Thoracic aorta endothelial cell (primary cell): Measurements from ENCODE around the gene ASIC4. TPM values are rescaled to one million over a fixed set of nuclear protein-coding genes. Genes with fewer than 3 reads are reported as not detected.

ENCODE experiments used
- small RNA-seq: library from RNA; depleted of rRNA; stranded (forward); fragments of <200 nt; gene quantifications from one replicate; pipeline ENCODE3, GENCODE V24; 2012
- total RNA-seq: library from RNA; depleted of rRNA; stranded (reverse); fragments of >200 nt; gene quantifications from 2 replicates; pipeline ENCODE4 v1.2.3, GENCODE V29; 2012

Gene ASIC4, protein sequence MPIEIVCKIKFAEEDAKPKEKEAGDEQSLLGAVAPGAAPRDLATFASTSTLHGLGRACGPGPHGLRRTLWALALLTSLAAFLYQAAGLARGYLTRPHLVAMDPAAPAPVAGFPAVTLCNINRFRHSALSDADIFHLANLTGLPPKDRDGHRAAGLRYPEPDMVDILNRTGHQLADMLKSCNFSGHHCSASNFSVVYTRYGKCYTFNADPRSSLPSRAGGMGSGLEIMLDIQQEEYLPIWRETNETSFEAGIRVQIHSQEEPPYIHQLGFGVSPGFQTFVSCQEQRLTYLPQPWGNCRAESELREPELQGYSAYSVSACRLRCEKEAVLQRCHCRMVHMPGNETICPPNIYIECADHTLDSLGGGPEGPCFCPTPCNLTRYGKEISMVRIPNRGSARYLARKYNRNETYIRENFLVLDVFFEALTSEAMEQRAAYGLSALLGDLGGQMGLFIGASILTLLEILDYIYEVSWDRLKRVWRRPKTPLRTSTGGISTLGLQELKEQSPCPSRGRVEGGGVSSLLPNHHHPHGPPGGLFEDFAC
- total RNA-seq: not detected in 2 replicates

GRCh38 chr2:219514196-219514761 is at the start of gene ASIC4:
Gene ASIC4 (plus strand): TSS chr2:219514482. CDS start chr2:219514725, 243 bp downstream.

DNA sequence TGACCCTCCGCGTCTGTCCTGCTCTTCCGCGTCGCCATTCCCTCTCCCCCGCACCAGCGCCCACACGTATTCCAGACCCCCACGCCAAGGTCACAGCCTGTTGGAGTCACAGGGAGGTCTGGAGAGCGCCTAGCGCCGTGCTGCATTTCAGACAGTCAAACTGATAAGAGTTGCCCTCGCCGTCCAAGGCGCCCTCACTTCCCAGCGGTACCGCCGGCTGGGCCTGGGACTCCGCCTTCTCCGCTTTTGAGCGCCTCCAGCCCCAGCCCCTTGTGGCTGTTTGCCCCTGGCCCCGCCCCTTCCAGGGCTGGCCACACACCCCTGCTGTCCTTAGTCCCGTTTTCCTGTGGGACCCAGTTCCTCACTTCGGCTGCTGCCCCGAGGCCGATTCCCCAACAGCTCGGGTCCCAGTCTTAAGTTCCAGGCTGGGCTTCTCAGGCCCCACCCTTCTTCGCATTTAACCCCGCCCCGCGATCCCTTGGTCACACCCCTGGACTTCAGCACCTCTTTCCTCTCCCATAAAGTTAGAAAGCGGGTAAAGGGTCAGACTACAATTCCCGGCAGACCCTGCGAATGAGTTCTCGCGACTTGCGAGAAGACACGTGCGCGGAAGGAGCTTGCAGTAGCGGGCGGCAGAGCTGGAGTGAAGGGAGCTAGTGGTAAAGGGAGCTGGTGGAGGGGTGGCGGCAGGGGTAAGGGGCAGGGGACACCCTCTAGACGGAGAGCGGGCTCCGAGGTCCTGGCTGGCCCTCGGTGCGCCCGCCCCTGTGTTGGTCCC is 15.8 kb upstream of the ASIC4 start, which contains the start of gene GMPPA:
Gene GMPPA (plus strand): TSS at position 612 of the 778 bp plus-strand sequence. CDS start 1,085 bp downstream, outside the sequence.

DNA sequence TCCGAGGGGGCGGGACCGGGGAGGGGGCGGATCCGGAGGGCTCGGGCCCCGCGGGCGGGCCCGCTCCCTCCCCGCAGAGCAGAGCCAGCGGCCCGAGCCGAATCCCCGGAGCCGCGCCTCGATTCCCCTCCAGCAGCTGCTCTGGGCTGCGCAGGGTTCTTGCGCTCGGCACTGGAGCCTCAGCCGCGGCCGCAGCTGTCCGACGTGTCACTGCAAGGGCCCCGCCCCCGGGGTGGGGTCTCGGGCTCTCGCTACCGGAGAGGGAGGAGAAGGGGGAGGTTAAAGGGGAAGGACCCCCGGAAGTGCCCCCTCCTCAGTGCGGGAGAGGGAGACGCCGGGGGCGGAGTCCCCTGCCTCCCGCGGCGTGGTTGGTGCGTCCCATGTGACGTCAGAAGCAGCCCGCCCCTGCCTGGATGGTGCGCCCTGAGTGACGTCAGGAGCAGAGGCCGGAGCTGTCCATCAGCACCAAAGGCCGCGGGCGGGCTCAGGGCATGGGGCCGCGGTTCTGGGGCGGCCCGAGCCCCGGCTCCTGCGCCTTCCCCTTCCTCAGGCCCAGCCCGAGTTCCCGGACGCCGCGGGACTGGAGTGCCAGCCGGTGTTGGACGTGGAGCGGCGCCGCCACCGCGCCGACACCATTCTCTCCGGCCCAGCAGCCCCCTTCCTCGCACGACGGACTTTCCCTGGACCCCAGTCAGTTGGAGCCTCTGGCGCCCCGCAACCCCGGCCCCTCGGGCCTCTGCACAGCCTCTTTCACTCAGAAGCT is 29.5 kb downstream of the ASIC4 start, which contains the start of the genes CHPF and TMEM198:
Gene CHPF (minus strand): TSS at position 214 of the 763 bp plus-strand sequence. CDS start 271 bp downstream, outside the sequence.
Gene TMEM198 (plus strand): TSS at position 433 of the 763 bp plus-strand sequence. CDS start 700 bp downstream, outside the sequence.

DNA sequence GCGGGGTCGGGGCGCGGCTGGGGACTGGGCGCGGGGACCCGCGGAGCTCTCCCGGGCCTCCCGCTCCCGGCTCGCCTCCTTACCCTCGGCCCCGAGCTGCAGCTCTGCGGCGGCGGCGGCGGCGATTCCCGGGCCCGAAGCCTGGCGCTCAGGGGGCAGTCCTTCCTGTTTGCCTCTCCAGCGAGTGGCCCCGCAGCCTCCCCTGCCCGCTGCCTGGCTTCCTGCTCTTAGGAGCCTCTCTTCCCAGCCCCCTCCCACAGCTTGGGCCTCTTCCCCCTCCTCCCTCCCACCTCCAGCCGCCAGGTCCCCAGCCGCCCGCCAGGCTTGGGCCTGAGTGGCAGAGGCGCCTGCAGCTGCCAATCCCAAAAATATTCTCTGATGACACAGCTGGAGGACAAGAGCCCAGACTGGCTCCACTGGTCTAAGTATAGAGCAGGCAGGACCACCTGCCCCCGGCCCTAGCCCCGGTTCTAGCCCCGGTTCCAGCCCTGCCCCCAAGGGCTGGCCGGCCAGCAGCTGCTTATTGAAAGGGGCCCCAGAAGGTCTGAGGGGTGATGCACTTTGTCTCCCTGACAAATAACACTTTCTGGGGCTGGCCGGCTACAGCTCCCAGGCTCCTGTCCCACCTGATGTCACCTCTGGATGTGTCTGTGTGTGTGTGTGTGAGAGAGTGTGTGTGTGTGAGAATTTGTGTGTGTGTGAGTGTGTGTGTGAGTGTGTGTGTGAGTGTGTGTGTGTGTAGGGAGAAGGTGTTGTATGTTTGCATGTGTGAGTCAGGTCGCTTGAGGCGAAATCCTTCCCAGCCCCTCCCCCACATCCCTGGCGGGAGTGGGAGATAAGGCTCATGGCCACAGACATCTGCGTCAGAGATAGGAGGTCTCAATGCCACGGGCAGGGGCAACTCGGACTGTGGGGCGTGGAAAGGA is 57.3 kb downstream of the ASIC4 start, which contains the start of gene OBSL1:
Gene OBSL1 (minus strand): TSS at position 229 of the 926 bp plus-strand sequence. CDS start 307 bp downstream, outside the sequence.

GRCh38 chr2:219572237-219573001 is 58.1 kb downstream of the ASIC4 start, which contains the start of gene INHA:
Gene INHA (plus strand): TSS chr2:219572310. CDS start chr2:219572375, 65 bp downstream.

Small RNA genes lying within 50 kb of the gene (small RNA-seq; reads per million reads assigned to genes)
- gene MIR3132: not detected

Other genes with a start within 250 kb of the ASIC4 start
- 13.7 and 15.4 TPM in 2 replicates for gene DNAJB2, start 235.1 kb upstream of the ASIC4 start, total RNA-seq
- not detected in 2 replicates for gene PTPRN, start 205.1 kb upstream of the ASIC4 start, total RNA-seq
- not detected in 2 replicates for gene RESP18, start 181.7 kb upstream of the ASIC4 start, total RNA-seq
- 29.8 and 40.6 TPM in 2 replicates for gene DNPEP, start 126.6 kb upstream of the ASIC4 start, total RNA-seq
- not detected in 2 replicates for gene DES, start 96.1 kb upstream of the ASIC4 start, total RNA-seq
- gene SPEG, start 79.6 kb upstream of the ASIC4 start, total RNA-seq: 0.43 and 0.80 TPM in 2 replicates
- 30.7 and 31.0 TPM in 2 replicates for gene GMPPA, start 15.6 kb upstream of the ASIC4 start, total RNA-seq
- 0.22 and 0.40 TPM in 2 replicates for gene CHPF, start 29.3 kb downstream of the ASIC4 start, total RNA-seq
- gene TMEM198, start 29.5 kb downstream of the ASIC4 start, total RNA-seq: not detected in 2 replicates
- 11.2 and 17.1 TPM in 2 replicates for gene OBSL1, start 57.1 kb downstream of the ASIC4 start, total RNA-seq
- not detected in 2 replicates for gene INHA, start 57.8 kb downstream of the ASIC4 start, total RNA-seq
- gene STK11IP, start 83.4 kb downstream of the ASIC4 start, total RNA-seq: 8.5 and 9.0 TPM in 2 replicates
- gene SLC4A3, start 113.1 kb downstream of the ASIC4 start, total RNA-seq: 0.13 and 0.22 TPM in 2 replicates